Measurements from ENCODE around the gene KLK7.

The KLK7 gene

GRCh38 chr19:50962245-50962644 lies 21.5 kb downstream of the KLK7 start:
- H3K4me3 ChIP-seq (ENCODE audit: low read depth, low read length): no peak overlapping the region
- TF ChIP-seq, protein P1, sequence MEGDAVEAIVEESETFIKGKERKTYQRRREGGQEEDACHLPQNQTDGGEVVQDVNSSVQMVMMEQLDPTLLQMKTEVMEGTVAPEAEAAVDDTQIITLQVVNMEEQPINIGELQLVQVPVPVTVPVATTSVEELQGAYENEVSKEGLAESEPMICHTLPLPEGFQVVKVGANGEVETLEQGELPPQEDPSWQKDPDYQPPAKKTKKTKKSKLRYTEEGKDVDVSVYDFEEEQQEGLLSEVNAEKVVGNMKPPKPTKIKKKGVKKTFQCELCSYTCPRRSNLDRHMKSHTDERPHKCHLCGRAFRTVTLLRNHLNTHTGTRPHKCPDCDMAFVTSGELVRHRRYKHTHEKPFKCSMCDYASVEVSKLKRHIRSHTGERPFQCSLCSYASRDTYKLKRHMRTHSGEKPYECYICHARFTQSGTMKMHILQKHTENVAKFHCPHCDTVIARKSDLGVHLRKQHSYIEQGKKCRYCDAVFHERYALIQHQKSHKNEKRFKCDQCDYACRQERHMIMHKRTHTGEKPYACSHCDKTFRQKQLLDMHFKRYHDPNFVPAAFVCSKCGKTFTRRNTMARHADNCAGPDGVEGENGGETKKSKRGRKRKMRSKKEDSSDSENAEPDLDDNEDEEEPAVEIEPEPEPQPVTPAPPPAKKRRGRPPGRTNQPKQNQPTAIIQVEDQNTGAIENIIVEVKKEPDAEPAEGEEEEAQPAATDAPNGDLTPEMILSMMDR (IDR thresholded peaks at IDR 0.05; ENCODE audit: insufficient read depth, low read depth, low read length, missing control alignments): no peak
- no peak for DNase-seq (ENCODE audit: low read depth)

GRCh38 chr19:50959731-50960500 lies 23.8 kb downstream of the KLK7 start:
- H3K4me3 ChIP-seq (ENCODE audit: low read depth, low read length): no peak overlapping the region
- DNase-seq (ENCODE audit: low read depth): no peak
- TF ChIP-seq, protein P1 (IDR thresholded peaks at IDR 0.05; ENCODE audit: insufficient read depth, low read depth, low read length, missing control alignments): no peak

DNA sequence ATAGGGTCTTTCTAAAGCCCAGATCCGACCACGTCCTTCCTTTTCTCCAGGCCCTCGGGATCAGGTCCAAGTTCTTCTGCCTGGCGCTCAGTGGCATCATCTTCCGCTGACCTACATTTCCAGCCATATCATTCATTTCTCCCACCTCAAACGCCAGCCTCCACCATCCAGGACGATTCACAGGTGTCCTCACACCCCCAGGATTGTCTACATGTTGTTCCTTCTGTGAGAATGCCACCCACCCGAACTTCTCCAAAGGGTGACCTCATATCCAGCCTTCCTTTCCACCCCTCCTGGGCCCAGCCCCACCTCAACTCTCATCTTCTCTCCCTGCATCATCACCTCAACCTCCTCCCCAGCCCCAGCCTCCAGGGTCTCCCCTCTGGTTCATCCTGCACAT lies 26.1 kb downstream of the KLK7 start:
- H3K4me3 ChIP-seq (ENCODE audit: low read depth, low read length): no peak overlapping the region
- DNase-seq (ENCODE audit: low read depth): no peak
- TF ChIP-seq, protein P1 (IDR thresholded peaks at IDR 0.05; ENCODE audit: insufficient read depth, low read depth, low read length, missing control alignments): no peak

- TF ChIP-seq, protein P1 (IDR thresholded peaks at IDR 0.05; ENCODE audit: insufficient read depth, low read depth, low read length, missing control alignments): no peak
- no peak for DNase-seq (ENCODE audit: low read depth)
- no peak within 1 kb of the TSS for H3K4me3 ChIP-seq (ENCODE audit: low read depth, low read length)
These were observed 30.8 kb downstream of the KLK7 start, which contains the start of gene KLK5 for GRCh38 chr19:50952910-50953309. Gene KLK5 (minus strand): TSS chr19:50953038. CDS start chr19:50952657, 381 bp downstream.

DNA sequence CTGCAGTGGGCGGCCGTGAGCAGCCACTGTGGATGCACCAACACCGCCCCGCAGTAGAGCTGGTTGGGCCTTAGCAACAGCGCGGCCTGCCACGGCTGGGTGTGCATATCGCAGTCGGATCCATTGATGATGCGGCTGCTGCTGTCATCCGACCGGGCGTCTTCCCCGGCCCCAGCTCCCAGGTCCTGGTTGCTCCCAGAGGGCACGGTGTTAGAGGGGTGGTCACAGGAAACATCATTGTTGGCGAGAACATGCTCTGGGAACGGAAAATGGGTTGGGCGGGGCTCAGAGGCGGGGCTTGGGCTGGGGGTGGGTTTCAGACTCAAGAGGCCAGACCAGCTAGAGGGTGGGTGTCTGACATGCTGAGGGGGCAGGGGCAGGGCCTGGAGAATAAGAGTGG lies 33.9 kb downstream of the KLK7 start:
- DNase-seq (ENCODE audit: low read depth): no peak
- TF ChIP-seq, protein P1 (IDR thresholded peaks at IDR 0.05; ENCODE audit: insufficient read depth, low read depth, low read length, missing control alignments): no peak
- H3K4me3 ChIP-seq (ENCODE audit: low read depth, low read length): no peak overlapping the region

DNA sequence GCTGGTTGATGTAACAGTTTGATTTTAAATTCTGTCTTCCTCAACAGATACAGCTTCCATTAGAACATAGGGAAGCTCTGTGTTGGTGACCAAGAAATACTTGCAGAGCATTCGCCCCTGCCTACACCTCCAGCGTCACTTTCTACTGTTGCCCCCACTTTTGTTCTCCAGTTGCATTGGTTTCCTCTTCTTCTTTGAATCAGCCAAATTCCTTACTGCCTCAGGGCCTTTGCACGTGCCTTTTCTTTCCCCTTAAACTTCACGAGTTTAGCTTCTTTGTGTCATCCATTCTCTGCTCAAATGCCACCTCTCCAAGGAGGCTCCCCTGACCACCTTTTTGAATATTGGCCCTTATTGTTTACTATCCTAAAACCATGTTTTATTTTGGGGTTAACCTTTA lies 36.6 kb downstream of the KLK7 start:
- TF ChIP-seq, protein P1 (IDR thresholded peaks at IDR 0.05; ENCODE audit: insufficient read depth, low read depth, low read length, missing control alignments): no peak

DNA sequence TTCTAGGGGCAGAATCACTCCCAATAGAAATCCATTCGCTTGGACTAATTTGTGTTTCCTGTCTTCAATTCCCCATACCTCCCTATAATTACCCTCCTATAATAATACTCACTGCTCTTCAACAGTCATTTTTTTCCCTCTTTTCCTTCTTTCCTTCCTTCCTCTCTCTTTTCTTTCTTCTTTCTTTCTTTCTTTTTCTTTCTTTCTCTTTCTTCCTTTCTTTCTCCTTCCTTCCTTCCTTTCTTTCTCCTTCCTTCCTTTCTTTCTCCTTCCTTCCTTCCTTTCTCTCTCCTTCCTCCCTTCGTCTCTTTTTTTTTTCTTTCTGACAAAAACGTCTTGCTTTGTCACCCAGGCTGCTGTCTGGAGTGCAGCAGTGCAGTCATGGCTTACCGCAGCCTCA lies 38.9 kb downstream of the KLK7 start:
- H3K4me3 ChIP-seq (ENCODE audit: low read depth, low read length): no peak overlapping the region
- TF ChIP-seq, protein P1 (IDR thresholded peaks at IDR 0.05; ENCODE audit: insufficient read depth, low read depth, low read length, missing control alignments): no peak
- DNase-seq (ENCODE audit: low read depth): no peak

More for the DNA sequence above, 36.6 kb downstream of the KLK7 start:
- H3K4me3 ChIP-seq (ENCODE audit: low read depth, low read length): no peak overlapping the region
- no peak for DNase-seq (ENCODE audit: low read depth)
